LNCaP clone FGC (cell line): ENCODE results near the gene COL7A1.
"Not testable (repeated sequence)": the region's sequence is repeated elsewhere in the genome, so short reads cannot be mapped to it uniquely, and the experiment has no call there.

Experiments used
- DNase-seq: peaks from one replicate; pipeline ENCODE4 v3.0.0-alpha.2; 2011; ENCODE audit warnings: low read depth
- H3K4me3 ChIP-seq: 2 replicates; pipeline ENCODE4 v1.5.1; 2011; ENCODE audit warnings: mild to moderate bottlenecking, low read depth, low read length, control low read depth
- CTCF ChIP-seq: IDR thresholded peaks from 2 replicates; pipeline ENCODE4 v1.5.1; 2012; ENCODE audit warnings: mild to moderate bottlenecking; ENCODE audit not compliant: control insufficient read depth, insufficient read depth; ENCODE audit errors: extremely low read depth

The COL7A1 gene

GRCh38 chr3:48553886-48554845 is 41.0 kb downstream of the COL7A1 start:
- no peak overlapping the region for H3K4me3 ChIP-seq
- TF ChIP-seq CTCF: no peak
- DNase-seq: no peak

GRCh38 chr3:48553361-48553760 is 41.8 kb downstream of the COL7A1 start:
- no peak for TF ChIP-seq CTCF
- no peak overlapping the region for H3K4me3 ChIP-seq
- DNase-seq: no peak

- no peak for TF ChIP-seq CTCF
- DNase-seq: no peak
- no peak overlapping the region for H3K4me3 ChIP-seq
Observed at GRCh38 chr3:48552111-48552951, 42.8 kb downstream of the COL7A1 start.

- not testable (repeated sequence) for H3K4me3 ChIP-seq, DNase-seq
Observed at GRCh38 chr3:48551651-48552050, 43.5 kb downstream of the COL7A1 start.

GRCh38 chr3:48548729-48549705 is 46.1 kb downstream of the COL7A1 start:
- no peak for DNase-seq
- no peak overlapping the region for H3K4me3 ChIP-seq
- peak; percentile 95 for TF ChIP-seq CTCF

GRCh38 chr3:48548126-48548525 is 47.0 kb downstream of the COL7A1 start:
- no peak for TF ChIP-seq CTCF
- no peak overlapping the region for H3K4me3 ChIP-seq
- DNase-seq: no peak
